MCF 10A (cell line): ENCODE measurements around the gene SLC25A1. TPM values are rescaled to one million over a fixed set of nuclear protein-coding genes. Genes with fewer than 3 reads are reported as not detected.

Experiments
- BruUV-seq: library from RNA; stranded (reverse); fragments of 400-500 nt; replicated peaks from 2 replicates; lab custom pipeline; 2021; lab: Mats Ljungman, UMichigan
- CTCF ChIA-PET: fragments of 300-600 bp; sonication (Branson Sonifier 250); formaldehyde crosslinking; extraction: SDS; loops from one replicate; lab custom pipeline; 2021; ENCODE audit warnings: antibody characterized with exemption, inconsistent platforms; lab: Yijun Ruan, JAX
- POLR2A ChIA-PET: fragments of 300-600, 350-650 bp; sonication (Branson Sonifier 250); formaldehyde crosslinking; extraction: SDS; loops from one replicate; lab custom pipeline; 2020; ENCODE audit warnings: antibody characterized with exemption, inconsistent platforms; lab: Yijun Ruan, JAX
- DNase-seq: peaks from one replicate; pipeline ENCODE4 v3.0.0-alpha.2; 2018; ENCODE audit not compliant: unreplicated experiment
- H3K27ac Mint-ChIP-seq: one replicate; pipeline ENCODE4 v1.8.0; 2022; ENCODE audit warnings: mild to moderate bottlenecking, low read depth, mixed read lengths; ENCODE audit not compliant: unreplicated experiment
- H3K27me3 Mint-ChIP-seq: one replicate; pipeline ENCODE4 v1.8.0; 2022; ENCODE audit warnings: mixed read lengths; ENCODE audit not compliant: insufficient read depth, unreplicated experiment
- H3K36me3 Mint-ChIP-seq: one replicate; pipeline ENCODE4 v1.8.0; 2022; ENCODE audit warnings: mild to moderate bottlenecking, moderate library complexity, mixed read lengths; ENCODE audit not compliant: insufficient read depth, unreplicated experiment
- H3K4me1 Mint-ChIP-seq: one replicate; pipeline ENCODE4 v1.8.0; 2022; ENCODE audit warnings: mixed read lengths; ENCODE audit not compliant: insufficient read depth, unreplicated experiment
- H3K4me3 Mint-ChIP-seq: one replicate; pipeline ENCODE4 v1.8.0; 2022; ENCODE audit warnings: mild to moderate bottlenecking, moderate library complexity, mixed read lengths; ENCODE audit not compliant: unreplicated experiment
- H3K9me3 Mint-ChIP-seq: one replicate; pipeline ENCODE4 v1.8.0; 2022; ENCODE audit warnings: mixed read lengths; ENCODE audit not compliant: unreplicated experiment
- CTCF ChIP-seq: fragments of 200-600 bp; IDR thresholded peaks from one replicate; pipeline ENCODE4 v1.8.0; 2022; ENCODE audit warnings: antibody characterized with exemption, mild to moderate bottlenecking; ENCODE audit not compliant: unreplicated experiment
- intact Hi-C: fragments of 100-400 bp; cut with micrococcal nuclease; formaldehyde crosslinking; loops from 2 replicates; pipeline ENCODE4 v1.14.1; 2022
- total RNA-seq: library from RNA; stranded (reverse); gene quantifications from 2 replicates; pipeline ENCODE4 v1.2.3, GENCODE V29; 2022

Gene SLC25A1
- total RNA-seq, 1 experiment from 2014 or later = 53.9 TPM

GRCh38 chr22:19225560-19225959 lies 47.0 kb upstream of the SLC25A1 start:
- CTCF ChIA-PET = no interaction called here
- no peak for DNase-seq
- no peaks in the 10 kb centered on the region for H3K27me3 Mint-ChIP-seq
- no peaks in the 10 kb centered on the region for H3K9me3 Mint-ChIP-seq
- no peak overlapping the region for H3K4me3 Mint-ChIP-seq
- intact Hi-C loops = no loop called here
- peaks cover 30% of the 10 kb centered on the region for H3K36me3 Mint-ChIP-seq
- H3K4me1 Mint-ChIP-seq = no peaks in the 10 kb centered on the region
- POLR2A ChIA-PET = interaction anchor here (0.6 kb wide), 1 partner anchor 16 kb away, joined by 4 read pairs; no protein-coding TSS in a partner anchor
- no peak overlapping the region for H3K27ac Mint-ChIP-seq
- no TSS peak for BruUV-seq
- TF ChIP-seq CTCF = no peak

GRCh38 chr22:19224985-19225384 lies 46.4 kb upstream of the SLC25A1 start:
- intact Hi-C loops = no loop called here
- DNase-seq = no peak
- no peaks in the 10 kb centered on the region for H3K9me3 Mint-ChIP-seq
- H3K27ac Mint-ChIP-seq = no peak overlapping the region
- no peaks in the 10 kb centered on the region for H3K4me1 Mint-ChIP-seq
- no peak for TF ChIP-seq CTCF
- no TSS peak for BruUV-seq
- ChIA-PET POLR2A (no interaction called here), CTCF (no interaction called here)
- H3K4me3 Mint-ChIP-seq = no peak overlapping the region
- no peaks in the 10 kb centered on the region for H3K27me3 Mint-ChIP-seq
- peaks cover 30% of the 10 kb centered on the region for H3K36me3 Mint-ChIP-seq

- POLR2A ChIA-PET = no interaction called here
- Mint-ChIP-seq H3K4me3 (no peak overlapping the region), H3K27ac (no peak overlapping the region), H3K27me3 (no peaks in the 10 kb centered on the region), H3K9me3 (no peaks in the 10 kb centered on the region), H3K36me3 (peaks cover 30% of the 10 kb centered on the region), H3K4me1 (no peaks in the 10 kb centered on the region)
- no peak for DNase-seq
- no peak for TF ChIP-seq CTCF
- intact Hi-C loops = no loop called here
- no TSS peak for BruUV-seq
- CTCF ChIA-PET = interaction anchor here (0.6 kb wide), 1 partner anchor 259 kb away, joined by 3 read pairs; no protein-coding TSS in a partner anchor
Measured at GRCh38 chr22:19224557-19224956, 46.0 kb upstream of the SLC25A1 start.

- H3K36me3 Mint-ChIP-seq = peaks cover 30% of the 10 kb centered on the region
- BruUV-seq = no TSS peak
- CTCF ChIA-PET = interaction anchor here (0.6 kb wide), 1 partner anchor 244 kb away, joined by 3 read pairs; no protein-coding TSS in a partner anchor
- no peaks in the 10 kb centered on the region for H3K4me1 Mint-ChIP-seq
- no peak overlapping the region for H3K4me3 Mint-ChIP-seq
- no peak for DNase-seq
- no peaks in the 10 kb centered on the region for H3K9me3 Mint-ChIP-seq
- no peak overlapping the region for H3K27ac Mint-ChIP-seq
- no peaks in the 10 kb centered on the region for H3K27me3 Mint-ChIP-seq
- POLR2A ChIA-PET = no interaction called here
- intact Hi-C loops = no loop called here
- TF ChIP-seq CTCF = no peak
Measured at GRCh38 chr22:19223617-19224016, 45.1 kb upstream of the SLC25A1 start.
